ENCODE measurements around the gene NKG7.

The NKG7 gene

GRCh38 chr19:51341066-51341465 is 31.4 kb downstream of the NKG7 start:
- TF ChIP-seq CEBPB (IDR thresholded peaks at IDR 0.05) (no peak), YY1 (IDR thresholded peaks at IDR 0.05; ENCODE audit: low read depth) (no peak), TCF12 (IDR thresholded peaks at IDR 0.05; ENCODE audit: low read depth) (no peak), ZBTB7A (IDR thresholded peaks at IDR 0.05; ENCODE audit: low read depth) (no peak), CREB1 (IDR thresholded peaks at IDR 0.05; ENCODE audit: low read depth) (no peak), RAD21 (IDR thresholded peaks at IDR 0.05; ENCODE audit: low read depth) (no peak), EGR1 (IDR thresholded peaks at IDR 0.05) (no peak), FOXM1 (IDR thresholded peaks at IDR 0.05; ENCODE audit: borderline replicate concordance, low read depth) (no peak), TAF1 (IDR thresholded peaks at IDR 0.05; ENCODE audit: low read depth) (no peak), TEAD4 (IDR thresholded peaks at IDR 0.05) (no peak), NFIC (IDR thresholded peaks at IDR 0.05) (no peak), USF1 (IDR thresholded peaks at IDR 0.05) (no peak), EP300 (IDR thresholded peaks at IDR 0.05; ENCODE audit: borderline replicate concordance) (no peak)
- TF ChIP-seq, protein P1, sequence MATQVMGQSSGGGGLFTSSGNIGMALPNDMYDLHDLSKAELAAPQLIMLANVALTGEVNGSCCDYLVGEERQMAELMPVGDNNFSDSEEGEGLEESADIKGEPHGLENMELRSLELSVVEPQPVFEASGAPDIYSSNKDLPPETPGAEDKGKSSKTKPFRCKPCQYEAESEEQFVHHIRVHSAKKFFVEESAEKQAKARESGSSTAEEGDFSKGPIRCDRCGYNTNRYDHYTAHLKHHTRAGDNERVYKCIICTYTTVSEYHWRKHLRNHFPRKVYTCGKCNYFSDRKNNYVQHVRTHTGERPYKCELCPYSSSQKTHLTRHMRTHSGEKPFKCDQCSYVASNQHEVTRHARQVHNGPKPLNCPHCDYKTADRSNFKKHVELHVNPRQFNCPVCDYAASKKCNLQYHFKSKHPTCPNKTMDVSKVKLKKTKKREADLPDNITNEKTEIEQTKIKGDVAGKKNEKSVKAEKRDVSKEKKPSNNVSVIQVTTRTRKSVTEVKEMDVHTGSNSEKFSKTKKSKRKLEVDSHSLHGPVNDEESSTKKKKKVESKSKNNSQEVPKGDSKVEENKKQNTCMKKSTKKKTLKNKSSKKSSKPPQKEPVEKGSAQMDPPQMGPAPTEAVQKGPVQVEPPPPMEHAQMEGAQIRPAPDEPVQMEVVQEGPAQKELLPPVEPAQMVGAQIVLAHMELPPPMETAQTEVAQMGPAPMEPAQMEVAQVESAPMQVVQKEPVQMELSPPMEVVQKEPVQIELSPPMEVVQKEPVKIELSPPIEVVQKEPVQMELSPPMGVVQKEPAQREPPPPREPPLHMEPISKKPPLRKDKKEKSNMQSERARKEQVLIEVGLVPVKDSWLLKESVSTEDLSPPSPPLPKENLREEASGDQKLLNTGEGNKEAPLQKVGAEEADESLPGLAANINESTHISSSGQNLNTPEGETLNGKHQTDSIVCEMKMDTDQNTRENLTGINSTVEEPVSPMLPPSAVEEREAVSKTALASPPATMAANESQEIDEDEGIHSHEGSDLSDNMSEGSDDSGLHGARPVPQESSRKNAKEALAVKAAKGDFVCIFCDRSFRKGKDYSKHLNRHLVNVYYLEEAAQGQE (IDR thresholded peaks at IDR 0.05; ENCODE audit: low read depth): no peak
- TF ChIP-seq, protein P2, sequence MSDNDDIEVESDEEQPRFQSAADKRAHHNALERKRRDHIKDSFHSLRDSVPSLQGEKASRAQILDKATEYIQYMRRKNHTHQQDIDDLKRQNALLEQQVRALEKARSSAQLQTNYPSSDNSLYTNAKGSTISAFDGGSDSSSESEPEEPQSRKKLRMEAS (IDR thresholded peaks at IDR 0.05): no peak

- TF ChIP-seq TAF1 (IDR thresholded peaks at IDR 0.05; ENCODE audit: low read depth) (no peak), ZBTB7A (IDR thresholded peaks at IDR 0.05; ENCODE audit: low read depth) (no peak), CEBPB (IDR thresholded peaks at IDR 0.05) (no peak), FOXM1 (IDR thresholded peaks at IDR 0.05; ENCODE audit: borderline replicate concordance, low read depth) (no peak), USF1 (IDR thresholded peaks at IDR 0.05) (peak; percentile 79)
- TF ChIP-seq, protein P2 (IDR thresholded peaks at IDR 0.05): peak; percentile 82; the same call in 1 of the 2 replicates
- TF ChIP-seq, protein P1 (IDR thresholded peaks at IDR 0.05; ENCODE audit: low read depth): no peak
Measured at GRCh38 chr19:51339687-51340656, 32.5 kb downstream of the NKG7 start.

- no peak for TF ChIP-seq RAD21 (IDR thresholded peaks at IDR 0.05; ENCODE audit: low read depth)
- 0 out of 2 replicates have a peak, but pooled peaks have one; percentile 25 for TF ChIP-seq YY1 (IDR thresholded peaks at IDR 0.05; ENCODE audit: low read depth)
Measured at GRCh38 chr19:51339313-51339686, 33.2 kb downstream of the NKG7 start.

DNA sequence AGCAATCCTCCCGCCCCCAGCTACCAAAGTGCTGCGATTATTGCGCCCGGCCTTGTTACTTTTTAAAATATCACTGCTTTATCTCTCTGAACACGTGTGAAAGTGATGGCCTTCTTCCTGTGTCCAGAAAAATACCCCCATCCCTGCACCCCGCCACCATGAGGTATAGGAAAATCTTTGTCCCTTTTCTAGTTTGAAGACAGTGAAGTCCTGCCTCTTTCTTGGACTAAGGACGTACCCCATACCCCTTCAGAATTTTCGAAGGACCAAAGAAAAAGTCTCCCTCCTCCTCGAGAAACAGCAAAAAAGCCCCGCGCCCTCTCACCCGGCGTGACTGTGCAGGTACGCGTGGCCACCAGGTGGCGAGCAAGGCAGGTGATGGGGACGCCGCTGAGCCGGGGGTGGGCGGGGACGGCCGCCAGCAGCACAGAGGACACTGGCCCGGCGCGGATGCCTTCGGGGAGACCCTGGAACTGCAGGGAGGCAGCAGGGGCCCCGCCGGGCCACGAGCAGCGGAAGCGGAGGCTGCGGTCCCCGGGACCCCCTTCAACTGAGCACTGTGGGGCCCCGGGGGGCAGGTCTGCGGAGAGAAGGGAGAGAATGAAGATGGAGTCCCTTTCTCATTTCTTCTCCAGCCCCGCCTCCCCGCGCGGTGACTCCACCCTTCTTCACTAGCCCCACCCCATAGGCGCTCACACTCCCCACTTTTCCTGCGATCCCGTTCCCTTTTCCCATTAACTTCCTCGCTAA is 33.7 kb downstream of the NKG7 start:
- no peak for TF ChIP-seq EGR1 (IDR thresholded peaks at IDR 0.05)
- TF ChIP-seq TCF12 (IDR thresholded peaks at IDR 0.05; ENCODE audit: low read depth): no peak
- no peak for TF ChIP-seq YY1 (IDR thresholded peaks at IDR 0.05; ENCODE audit: low read depth)
- no peak for TF ChIP-seq CREB1 (IDR thresholded peaks at IDR 0.05; ENCODE audit: low read depth)
- no peak for TF ChIP-seq CEBPB (IDR thresholded peaks at IDR 0.05)
- TF ChIP-seq FOXM1 (IDR thresholded peaks at IDR 0.05; ENCODE audit: borderline replicate concordance, low read depth): no peak
- no peak for TF ChIP-seq ZBTB7A (IDR thresholded peaks at IDR 0.05; ENCODE audit: low read depth)
- TF ChIP-seq, protein P1 (IDR thresholded peaks at IDR 0.05; ENCODE audit: low read depth): no peak
- no peak for TF ChIP-seq EP300 (IDR thresholded peaks at IDR 0.05; ENCODE audit: borderline replicate concordance)
- TF ChIP-seq RAD21 (IDR thresholded peaks at IDR 0.05; ENCODE audit: low read depth): peak; percentile 72
- no peak for TF ChIP-seq USF1 (IDR thresholded peaks at IDR 0.05)
- no peak for TF ChIP-seq TEAD4 (IDR thresholded peaks at IDR 0.05)
- no peak for TF ChIP-seq TAF1 (IDR thresholded peaks at IDR 0.05; ENCODE audit: low read depth)
- TF ChIP-seq NFIC (IDR thresholded peaks at IDR 0.05): no peak
- TF ChIP-seq, protein P2 (IDR thresholded peaks at IDR 0.05): peak; percentile 50
